ENCODE measurements around the gene HPSE2.
"Not testable (repeated sequence)": the region's sequence is repeated elsewhere in the genome, so short reads cannot be mapped to it uniquely, and the experiment has no call there.

HPSE2 gene

DNA sequence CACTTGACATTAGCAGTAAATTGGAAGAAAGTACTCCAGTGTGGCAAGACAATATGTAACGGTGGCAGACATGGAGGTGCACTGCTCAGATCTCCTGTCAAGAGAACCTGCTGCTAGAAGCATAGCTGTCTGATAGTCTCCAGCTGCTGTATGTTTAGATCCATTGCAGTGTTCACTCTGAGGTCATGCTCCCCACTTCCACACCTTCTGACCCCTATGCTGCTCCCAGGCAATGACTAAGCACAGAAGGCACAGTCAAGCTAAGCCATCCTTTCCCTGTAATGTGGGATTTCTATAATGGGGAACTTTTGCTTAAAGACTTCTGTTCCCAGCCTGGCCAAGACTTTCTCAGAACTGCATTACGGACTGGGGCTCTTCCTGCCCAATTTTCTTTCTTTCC lies 315.8 kb downstream of the HPSE2 start:
- peak; percentile 71 for DNase-seq (ENCODE audit: low read depth)

DNA sequence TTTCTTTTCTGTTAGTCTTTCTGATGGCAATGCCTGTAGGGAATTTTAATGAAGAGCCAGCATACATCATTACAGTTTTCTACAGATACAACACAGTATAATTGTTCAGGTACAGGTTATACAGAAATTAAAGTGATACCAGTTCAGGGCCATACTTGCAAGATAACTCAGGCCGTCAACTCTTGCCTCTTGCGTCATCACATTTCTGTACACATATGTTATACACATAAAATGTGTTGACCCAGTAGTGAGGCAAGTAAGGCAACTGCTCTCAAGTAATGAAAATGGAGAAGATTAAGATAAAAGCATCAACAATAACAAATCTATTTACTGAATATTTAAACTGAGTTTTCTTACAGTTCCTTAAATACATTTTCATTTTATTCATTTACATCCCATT lies 317.8 kb downstream of the HPSE2 start:
- DNase-seq (ENCODE audit: low read depth), result peak; percentile 51

DNA sequence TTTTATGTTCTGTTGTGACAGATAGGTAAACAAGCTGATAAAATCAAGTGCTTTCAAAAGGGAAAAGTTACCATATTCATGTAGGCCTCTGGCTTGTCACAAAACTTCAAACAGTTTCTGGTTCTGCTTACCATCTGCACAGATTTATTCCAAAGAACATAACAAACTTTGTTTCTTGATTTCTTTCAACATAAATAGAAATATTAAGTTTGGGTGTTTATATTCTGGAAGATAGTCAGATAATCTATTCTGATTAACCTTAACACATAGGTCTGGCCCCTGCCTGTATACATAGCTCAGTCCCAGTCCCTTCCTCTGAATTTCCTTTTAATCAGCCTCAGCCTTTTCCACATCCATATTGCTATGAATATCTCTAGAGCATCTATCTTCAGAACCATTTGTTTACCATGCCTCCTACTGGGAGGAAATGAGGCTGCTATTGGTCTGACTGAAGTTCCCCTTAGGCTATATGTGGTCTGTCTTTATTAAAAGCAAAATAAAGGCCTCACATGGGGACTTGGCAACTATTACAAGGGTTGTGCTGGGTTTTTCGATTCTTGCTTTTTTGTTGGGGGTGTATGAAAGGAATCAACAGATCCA lies 319.0 kb downstream of the HPSE2 start:
- DNase-seq (ENCODE audit: low read depth), result no peak

DNA sequence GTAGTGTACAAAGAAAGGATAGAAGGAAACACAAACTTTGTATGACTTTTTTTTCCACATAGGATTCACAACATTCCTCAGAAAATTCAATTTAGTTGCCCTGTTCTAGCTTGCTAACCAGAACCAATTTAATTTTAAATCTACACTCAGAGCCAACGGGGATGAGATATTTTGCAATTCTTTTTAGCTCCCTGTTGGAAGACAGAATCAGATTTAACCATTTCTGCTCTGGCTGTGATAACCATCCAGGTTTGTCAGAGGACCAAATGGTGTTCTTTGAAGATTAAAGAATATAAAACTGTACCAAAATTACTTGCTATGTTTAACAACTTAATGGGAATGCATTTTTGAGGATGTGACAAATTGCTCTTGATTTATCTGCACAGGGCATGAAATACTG lies 319.7 kb downstream of the HPSE2 start:
- DNase-seq (ENCODE audit: low read depth), result no peak

DNA sequence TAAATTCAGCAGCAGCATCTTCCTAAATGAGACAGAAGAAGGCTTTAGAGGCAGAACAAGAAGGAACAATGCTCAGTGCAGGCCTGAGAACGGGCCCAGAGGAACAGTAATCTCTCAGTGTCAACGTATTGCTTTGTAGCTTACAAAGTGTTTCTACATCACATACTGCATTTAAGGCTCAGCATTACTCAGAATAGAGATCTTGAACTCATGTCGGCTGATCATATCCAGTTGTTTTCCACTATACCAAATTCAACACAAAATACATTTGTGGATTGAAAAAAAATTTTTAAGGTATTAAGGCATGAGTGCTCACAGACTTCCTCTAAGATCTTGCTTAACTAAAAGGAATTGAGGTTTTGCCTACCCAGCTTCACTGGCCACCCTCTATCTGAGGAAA lies 325.1 kb downstream of the HPSE2 start:
- peak; percentile 63 for DNase-seq (ENCODE audit: low read depth)

DNA sequence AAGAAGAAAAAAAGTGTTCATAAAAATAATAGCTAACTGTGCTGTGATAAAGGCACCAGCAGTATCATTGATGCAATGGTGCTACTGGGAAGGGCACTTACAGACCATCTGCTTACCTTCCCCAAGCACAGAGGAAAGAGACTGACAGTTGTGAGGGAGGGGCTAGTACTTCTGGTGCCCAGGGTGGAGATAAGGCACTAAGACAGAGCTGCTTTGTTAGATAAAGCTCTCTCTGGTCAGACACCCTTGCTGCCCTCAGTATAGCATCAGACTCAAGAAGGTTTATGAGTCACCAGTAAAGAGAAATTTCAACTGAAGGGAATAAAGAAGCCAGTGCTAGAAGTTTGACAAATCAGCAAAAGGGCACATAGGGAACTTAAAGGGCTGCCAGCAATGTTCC lies 325.6 kb downstream of the HPSE2 start:
- DNase-seq (ENCODE audit: low read depth), result peak; percentile 94

DNA sequence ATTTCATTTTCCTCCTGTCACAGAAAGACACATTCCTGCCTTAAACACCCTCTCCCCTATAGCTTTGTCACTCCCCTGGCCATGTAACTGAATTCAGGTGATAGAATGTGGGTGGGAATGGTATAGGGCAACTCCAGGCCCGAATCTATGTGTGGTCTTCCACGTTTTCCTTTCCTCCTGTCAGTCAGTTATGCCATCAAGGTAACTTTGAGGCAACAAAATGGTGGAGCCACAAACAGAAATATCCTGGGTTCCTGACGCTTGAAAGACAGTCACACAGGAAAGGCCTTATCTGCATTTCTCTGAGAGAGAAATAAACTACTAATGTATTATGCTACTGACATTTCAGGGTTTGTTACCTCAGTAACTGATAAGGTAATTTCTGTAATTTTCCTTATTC lies 326.8 kb downstream of the HPSE2 start:
- no peak for DNase-seq (ENCODE audit: low read depth)

DNA sequence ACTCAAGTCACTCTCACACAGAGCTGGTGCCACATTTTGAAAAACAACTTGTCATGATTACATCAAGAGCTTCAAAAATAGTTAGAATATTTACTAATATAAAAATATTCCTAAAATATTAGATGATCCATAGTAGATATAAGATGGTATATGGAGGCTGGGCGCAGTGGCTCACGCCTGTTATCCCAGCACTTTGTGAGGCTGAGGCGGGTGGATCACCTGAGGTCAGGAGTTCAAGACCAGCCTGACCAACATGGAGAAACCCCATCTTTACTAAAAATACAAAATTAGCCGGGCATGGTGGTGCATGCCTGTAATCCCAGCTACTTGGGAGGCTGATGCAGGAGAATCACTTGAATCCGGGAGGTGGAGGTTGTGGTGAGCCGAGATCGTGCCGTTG lies 327.4 kb downstream of the HPSE2 start:
- DNase-seq (ENCODE audit: low read depth), result not testable (repeated sequence)

DNA sequence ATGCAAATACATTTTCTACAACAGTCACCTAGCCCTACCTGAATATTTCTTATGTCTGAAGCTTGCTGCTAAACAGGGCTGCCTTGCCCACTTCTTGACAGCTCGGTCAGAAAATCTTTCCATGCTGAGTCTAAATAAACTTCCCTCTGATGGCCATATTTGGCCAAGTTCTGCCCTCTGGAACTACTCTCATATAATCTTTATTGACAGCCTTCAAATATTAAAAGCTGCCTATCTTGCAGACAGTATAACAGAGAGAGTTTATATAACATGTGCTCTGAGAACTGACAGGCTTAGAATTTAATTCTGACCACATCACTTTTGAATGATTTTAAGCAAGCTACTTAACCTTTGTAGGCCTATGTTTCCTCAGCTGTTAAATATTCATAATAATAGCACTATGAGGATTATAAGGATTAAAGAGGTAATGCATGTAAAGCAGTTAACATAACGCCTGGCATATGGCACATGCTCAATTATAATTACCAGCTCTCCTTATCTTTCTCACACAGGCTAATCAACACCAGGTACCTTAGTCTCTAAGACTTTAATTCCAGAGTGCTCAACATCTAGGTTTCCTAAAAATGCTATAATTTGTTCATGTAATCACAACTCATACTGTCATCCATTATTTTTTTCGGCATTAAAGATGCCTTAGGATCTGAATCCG lies 334.1 kb downstream of the HPSE2 start:
- no peak for DNase-seq (ENCODE audit: low read depth)

DNA sequence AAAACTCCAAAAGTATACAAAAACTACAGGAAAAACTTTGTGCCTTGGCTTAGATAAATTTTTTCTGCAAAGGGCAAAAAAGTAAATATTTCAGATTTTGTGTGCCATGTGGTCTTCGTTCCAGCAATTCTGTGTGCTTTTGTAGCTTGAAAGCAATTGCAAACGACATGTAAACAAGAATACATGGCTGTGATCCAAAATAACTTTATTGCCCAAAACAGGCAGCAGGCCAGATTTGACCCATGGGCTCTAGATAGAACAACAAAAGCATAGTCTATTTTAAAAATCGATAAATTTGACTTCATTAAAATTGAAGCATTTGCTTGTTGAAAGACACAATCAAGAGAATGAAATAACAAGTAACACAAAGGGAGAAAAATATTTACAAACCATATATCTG lies 336.6 kb downstream of the HPSE2 start:
- no peak for DNase-seq (ENCODE audit: low read depth)

DNA sequence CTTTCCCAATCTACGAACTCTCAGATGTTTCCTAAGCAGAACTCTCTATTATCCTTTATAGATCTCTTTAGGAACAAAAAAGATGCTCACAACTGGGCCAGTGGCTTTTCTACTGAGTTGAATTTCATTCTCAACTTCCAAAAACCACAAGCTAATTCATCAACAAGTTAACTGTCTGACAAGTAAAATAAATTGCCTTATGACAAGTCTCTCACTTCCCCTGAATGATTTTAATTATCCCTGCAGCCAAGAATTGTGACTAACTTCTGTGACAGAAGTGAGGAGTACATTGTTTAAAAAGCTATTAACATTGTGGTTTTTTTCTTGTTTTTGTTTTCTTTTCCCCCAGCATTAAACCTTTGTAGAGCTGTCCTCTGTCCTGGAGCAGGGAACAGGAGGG lies 343.1 kb downstream of the HPSE2 start:
- no peak for DNase-seq (ENCODE audit: low read depth)

DNA sequence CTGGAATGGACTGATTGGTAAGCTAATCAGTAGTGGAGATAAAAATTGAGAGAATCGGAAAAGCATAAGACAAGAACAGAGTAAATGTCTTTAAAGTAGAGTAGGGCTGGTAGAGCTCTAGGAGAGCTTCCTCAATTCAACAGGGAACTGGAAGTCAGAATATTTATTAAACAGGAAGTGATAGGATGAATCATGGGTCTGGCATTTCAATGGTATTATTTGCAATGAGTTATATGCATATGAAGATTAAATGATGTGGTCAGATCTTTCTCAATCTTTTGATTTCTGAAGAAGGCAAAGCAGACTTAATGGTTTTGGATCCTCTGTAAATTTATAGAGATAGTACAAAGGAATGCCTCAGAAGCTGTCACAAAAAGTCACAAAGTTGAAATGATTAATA lies 349.0 kb downstream of the HPSE2 start:
- DNase-seq (ENCODE audit: low read depth), result peak; percentile 82

DNA sequence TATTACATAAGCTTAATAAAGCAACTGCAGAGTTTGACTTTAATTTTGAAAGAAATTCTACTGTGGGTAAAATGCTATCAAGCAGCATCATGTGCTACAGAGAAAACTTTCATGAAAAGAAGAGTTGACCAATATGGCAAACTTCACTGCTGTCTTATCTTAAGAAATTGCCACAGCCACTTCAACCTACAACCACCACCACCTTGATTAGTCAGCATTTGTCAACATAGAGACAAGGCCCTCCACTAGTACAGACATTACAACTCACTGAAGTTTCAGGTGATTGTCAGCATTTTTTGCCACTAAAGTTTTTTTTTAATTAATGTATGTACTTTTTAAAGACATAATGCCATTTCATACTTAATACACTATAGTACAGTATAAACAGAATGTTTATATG lies 350.3 kb downstream of the HPSE2 start:
- peak; percentile 19 for DNase-seq (ENCODE audit: low read depth)

DNA sequence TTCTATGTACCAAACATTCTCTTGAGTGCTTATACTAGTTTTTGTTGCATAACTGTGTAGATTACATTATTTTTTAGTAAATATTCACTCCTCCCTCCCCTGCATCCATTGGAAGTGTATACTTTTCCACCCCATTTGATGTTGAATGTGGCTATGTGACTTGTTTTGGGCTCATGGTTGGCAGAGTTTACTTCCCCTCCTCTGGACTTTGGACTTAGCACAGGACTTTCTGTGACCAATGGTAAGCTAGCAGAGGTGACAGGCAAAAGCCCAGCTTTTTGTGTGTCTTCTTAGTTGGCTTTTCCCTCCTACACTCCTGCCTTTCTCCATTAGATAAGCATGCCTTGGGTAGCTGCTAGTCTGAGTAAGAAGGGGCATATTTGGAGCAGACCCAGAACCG lies 353.9 kb downstream of the HPSE2 start:
- no peak for DNase-seq (ENCODE audit: low read depth)

DNA sequence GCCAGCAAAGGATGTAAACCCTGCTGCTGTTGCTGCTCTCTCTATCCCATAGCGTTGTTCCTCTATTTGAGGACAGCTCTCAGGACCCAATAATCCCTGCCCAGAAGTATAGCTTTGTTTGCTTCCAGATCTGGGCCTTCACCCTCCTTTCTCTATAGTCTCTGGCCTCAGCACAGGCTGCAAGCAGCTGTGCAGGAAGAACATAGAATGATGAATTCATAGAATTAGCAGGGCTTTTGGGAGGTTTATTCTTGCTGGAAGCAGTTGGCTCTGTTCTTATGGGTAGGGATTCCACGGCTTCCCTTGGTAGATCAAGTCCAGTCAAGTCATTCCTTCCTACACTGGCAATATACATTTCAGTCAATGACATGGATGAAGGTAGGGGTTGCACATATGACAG lies 354.7 kb downstream of the HPSE2 start:
- no peak for DNase-seq (ENCODE audit: low read depth)

DNA sequence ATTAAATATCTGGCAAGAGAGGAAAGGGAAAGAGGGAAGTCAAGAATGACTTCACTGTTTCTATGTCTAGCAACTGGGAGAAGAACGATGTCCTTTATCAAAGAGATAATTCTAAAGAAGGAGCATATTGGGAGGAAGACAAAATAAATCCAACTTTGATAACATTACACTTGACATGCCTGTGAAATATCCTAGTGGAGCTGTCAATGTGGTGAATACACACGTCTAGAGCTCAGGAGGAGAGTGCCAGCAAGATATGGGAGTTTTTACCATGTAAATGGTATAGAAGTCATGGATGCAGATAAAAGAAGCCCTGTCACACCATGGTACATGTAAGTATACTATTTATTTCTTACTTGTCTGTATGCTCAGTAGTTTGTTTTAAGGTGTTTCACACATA lies 356.7 kb downstream of the HPSE2 start:
- DNase-seq (ENCODE audit: low read depth), result peak; percentile 41

DNA sequence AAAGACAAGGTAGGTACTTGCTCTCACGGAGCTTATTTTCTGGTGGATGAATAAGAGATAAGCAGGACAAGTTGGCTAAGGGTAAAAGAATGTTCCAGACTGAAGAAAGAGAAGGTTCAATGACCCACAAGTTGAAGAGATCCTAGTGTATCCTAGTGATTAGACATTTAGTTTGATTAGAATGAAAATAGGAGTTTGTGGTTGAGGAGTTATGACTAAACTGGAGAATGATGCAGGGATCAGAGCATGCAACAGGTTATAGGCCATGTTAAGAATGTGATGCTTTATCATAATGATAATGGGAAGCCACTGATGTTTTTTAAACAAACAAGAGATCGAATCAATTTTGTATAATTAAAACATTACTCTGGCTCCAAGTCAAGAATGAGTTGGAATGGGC lies 357.2 kb downstream of the HPSE2 start:
- peak; percentile 89 for DNase-seq (ENCODE audit: low read depth)

DNA sequence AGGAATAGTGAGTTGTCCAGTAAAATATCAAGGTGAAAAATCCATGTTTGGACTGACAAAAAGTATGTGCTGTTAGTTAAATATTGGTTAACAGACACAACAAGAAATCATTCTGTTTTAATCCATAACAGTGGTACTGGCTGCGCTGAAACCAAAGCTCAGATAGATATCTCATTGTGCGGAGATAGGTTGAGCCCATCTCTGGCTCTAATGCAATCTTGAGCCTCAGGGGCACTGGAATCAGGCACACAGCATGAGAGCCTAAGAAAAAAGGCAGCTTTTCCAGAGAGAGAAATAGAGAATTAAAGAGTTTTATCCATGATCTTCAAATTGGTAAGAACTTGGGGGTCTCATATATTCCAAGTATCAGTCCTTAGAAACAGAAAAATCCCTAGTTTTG lies 373.7 kb downstream of the HPSE2 start:
- no peak for DNase-seq (ENCODE audit: low read depth)

DNA sequence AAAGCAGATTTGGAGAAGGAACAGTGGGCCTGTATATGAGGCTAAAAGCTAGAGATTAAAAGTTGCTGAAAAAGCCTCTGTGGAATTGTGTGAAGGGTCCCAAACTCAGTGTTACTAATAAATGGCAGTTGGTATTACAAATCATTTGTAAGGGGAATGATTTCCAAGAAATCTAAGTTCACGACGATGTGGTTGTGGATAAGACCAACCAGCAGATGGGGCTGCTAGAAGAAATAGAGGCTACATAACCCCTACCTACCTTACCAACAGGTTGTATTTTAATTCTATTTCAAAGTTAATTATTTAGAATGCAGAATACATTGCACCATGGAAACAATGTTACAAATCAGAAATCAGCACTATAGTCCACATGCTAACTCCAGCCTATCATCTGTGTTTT lies 377.1 kb downstream of the HPSE2 start:
- peak; percentile 22 for DNase-seq (ENCODE audit: low read depth)

DNA sequence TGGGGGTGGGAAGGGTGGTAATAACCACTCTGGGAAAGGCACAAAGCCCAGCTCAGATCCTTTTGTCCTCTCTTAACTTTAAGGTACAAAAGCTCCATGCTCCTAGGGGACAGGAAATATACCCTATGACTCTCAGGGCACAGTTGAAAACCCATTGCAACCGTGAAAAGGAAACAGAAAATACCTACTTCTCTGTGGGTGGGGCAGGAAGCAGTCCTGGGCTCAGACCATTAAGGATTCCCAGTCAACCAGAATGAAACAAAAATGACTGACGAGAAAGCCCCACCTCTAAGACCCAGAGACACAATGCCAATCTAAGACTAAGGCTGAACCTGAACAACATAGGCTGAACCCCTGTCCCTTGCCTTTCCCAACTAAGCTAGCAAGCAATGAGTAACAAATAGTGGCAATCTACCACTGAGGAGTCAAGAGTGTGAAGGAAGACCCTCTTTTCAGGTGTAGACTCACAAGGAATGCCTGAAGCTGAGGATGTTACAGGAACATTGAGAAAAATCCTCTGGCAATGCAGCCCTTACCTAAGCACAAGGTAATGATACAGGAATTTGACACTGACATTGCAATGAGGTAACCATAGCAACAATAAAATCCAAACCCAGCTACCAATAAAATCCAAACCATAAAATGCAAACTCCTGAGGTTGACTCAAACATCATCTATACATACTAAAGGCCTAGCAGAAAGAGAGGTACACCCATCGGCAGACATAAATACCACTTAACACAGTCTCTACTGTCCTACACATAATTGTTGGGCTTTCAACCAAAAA lies 380.1 kb downstream of the HPSE2 start:
- no peak for DNase-seq (ENCODE audit: low read depth)

DNA sequence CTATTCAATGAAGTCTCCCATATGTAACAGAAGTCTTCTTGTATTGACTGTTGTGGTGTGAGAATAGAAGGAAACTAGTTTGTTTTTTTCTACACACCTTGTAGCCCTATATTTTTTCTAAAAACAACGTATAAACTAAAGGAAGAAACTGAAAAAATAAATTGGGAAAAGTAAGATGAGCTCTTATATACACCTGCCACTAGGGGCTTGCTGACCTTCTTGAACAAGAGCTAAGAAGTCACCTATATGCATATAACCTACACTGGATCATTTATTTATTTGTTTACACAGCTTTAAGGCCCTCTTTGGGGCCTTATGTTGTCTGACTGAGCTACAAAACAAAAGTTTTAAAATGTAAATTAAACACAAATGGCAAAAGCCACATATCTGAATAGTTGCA lies 383.0 kb downstream of the HPSE2 start:
- no peak for DNase-seq (ENCODE audit: low read depth)

DNA sequence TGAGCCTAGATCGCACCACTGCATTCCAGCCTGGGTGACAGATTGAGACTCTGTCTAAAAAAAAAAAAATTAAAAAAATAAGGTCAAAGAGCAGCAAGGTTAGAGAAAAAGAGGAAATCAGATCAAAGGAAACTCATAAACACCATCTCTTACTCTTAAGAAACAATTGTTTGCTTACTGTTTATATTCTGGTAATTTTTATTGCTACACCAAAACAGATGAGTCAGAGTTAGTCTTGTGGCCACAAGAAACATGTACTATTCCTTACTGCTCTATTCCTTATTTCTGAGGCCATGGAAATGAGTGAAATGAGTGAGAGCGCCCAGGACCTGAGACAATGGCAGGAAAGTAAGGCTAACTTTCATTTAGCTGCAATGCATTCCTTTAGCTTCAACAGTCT lies 387.3 kb downstream of the HPSE2 start:
- peak; percentile 36 for DNase-seq (ENCODE audit: low read depth)

DNA sequence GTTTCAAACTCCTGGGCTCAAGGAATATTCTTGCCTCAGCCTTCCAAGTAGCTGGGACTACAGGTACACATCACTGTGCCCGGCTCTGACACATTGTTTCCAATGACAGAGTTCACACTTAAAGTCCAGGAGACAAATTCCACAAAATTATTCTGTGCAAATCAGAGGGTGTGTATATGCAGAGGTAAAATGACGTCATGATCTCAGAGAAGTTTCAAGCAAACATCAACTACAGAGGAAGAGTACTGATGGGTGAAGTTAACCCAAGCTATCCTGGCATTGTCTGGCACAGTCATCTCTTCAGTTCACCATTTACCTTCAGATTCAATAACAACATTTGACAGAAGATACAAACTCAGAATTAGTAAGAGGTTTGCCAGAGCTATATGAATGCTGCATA lies 388.9 kb downstream of the HPSE2 start:
- no peak for DNase-seq (ENCODE audit: low read depth)

DNA sequence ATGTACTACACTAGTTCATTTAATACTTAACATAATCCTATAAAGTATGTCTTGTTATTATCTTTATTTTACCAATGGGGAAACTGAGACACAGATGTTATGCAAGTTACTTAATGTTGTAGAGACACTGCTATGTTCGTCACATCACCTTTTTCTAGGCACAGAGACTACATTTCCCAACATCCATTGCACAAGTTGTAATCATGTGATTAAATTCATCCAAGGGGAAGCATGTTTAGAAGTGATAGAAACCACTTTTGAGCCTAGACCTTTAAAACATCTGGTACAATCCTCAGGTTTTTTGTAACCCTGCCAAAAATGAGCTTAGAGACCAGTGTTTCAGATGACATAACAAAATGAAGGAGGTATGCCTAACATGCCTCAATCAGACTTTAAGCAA lies 402.1 kb downstream of the HPSE2 start:
- no peak for DNase-seq (ENCODE audit: low read depth)

Data from amniotic epithelial cell (primary cell).